Kidney (tissue), 14 donors: ENCODE data around the gene NXN. TPM values are rescaled to one million over a fixed set of nuclear protein-coding genes. Genes with fewer than 3 reads are reported as not detected.
A peak's percentile ranks its signal among the peaks of the same experiment; 100 is the strongest.

Experiments
- DNase-seq, 5 donors: peaks; one replicate each; pipeline ENCODE4 v3.0.0-alpha.2; 2013 to 2020
- FAIRE-seq: peaks from 2 replicates; lab custom pipeline; 2012; peaks lifted over from hg19 to GRCh38; lab: Jason Lieb, UNC
- H3K27ac ChIP-seq, 2 donors: one replicate each; pipeline ENCODE4 v1.7.0; 2013; ENCODE audit warnings: low read depth in 2 of 2, low read length in 2 of 2, inconsistent platforms in 1 of 2
- H3K27me3 ChIP-seq: one replicate; pipeline ENCODE4 v1.7.1; 2013; ENCODE audit warnings: low read length, inconsistent platforms; ENCODE audit not compliant: control insufficient read depth, insufficient read depth
- H3K36me3 ChIP-seq, 3 donors: one replicate each; pipeline versions ENCODE4 v1.7.0 to v1.7.1; 2013; ENCODE audit warnings: low read length in 3 of 3, control low read depth in 1 of 3, inconsistent platforms in 1 of 3; ENCODE audit not compliant: insufficient read depth in 3 of 3, control insufficient read depth in 2 of 3
- H3K4me1 ChIP-seq, 3 donors: one replicate each; pipeline versions ENCODE4 v1.7.0 to v1.7.1; 2013; ENCODE audit warnings: low read length in 3 of 3, inconsistent platforms in 1 of 3, low read depth in 1 of 3; ENCODE audit not compliant: control insufficient read depth in 2 of 3, insufficient read depth in 2 of 3
- H3K4me3 ChIP-seq, 3 donors: one replicate each; pipeline versions ENCODE4 v1.7.0 to v1.8.1; 2013; ENCODE audit warnings: low read length in 3 of 3, control low read depth in 1 of 3, inconsistent platforms in 1 of 3
- H3K9ac ChIP-seq, 3 donors: one replicate each; pipeline versions ENCODE4 v1.7.0 to v1.7.1; 2013; ENCODE audit warnings: low read length in 3 of 3, control low read depth in 1 of 3, inconsistent platforms in 1 of 3
- H3K9me3 ChIP-seq, 3 donors: one replicate each; pipeline versions ENCODE4 v1.7.0 to v1.7.1; 2013; ENCODE audit warnings: low read length in 3 of 3, control low read depth in 1 of 3, inconsistent platforms in 1 of 3; ENCODE audit not compliant: control insufficient read depth in 2 of 3, insufficient read depth in 1 of 3
- intact Hi-C: fragments of 100-400 bp; cut with DNase I; formaldehyde crosslinking; loops from one replicate; pipeline ENCODE4 v1.11.1; 2022
- polyA plus RNA-seq: library from polyadenylated mRNA; stranded (reverse); fragments of 350-450 nt; fragmentation: Illumina TruSeq; extraction: RNeasy Lipid Tissue Mini Kit (QIAGEN cat#74804); gene quantifications from one replicate; pipeline ENCODE4 v1.2.3, GENCODE V29; 2014; ENCODE audit warnings: low read depth, low replicate concordance; ENCODE audit not compliant: insufficient read depth
- total RNA-seq: library from RNA; stranded (reverse); fragmentation: NEBNext Ultra II Directional; extraction: Animal tissue kit (Norgen Biotek cat#: 25700); gene quantifications from one replicate; pipeline ENCODE4 v1.2.1, GENCODE V29; 2021
- TF ChIP-seq, protein P1 (sequence below): IDR thresholded peaks from 3 replicates; pipeline ENCODE4 v1.5.1; 2012; ENCODE audit warnings: mild to moderate bottlenecking, moderate library complexity, borderline replicate concordance; ENCODE audit not compliant: insufficient read depth; ENCODE audit errors: extremely low read depth
- donor health status: control.
- donor health status: control.
- donor health status: control.
- donor health status: control.
- donor health status: control.
- donor health status: DM: yes; HTN: yes; CAD: no.
- donor health status: Normal renal cell carcinoma (clear cell type).

The NXN gene
- total and polyA plus RNA-seq, 2 donors from 2014 or later = 10.2 to 26.8 TPM

DNA sequence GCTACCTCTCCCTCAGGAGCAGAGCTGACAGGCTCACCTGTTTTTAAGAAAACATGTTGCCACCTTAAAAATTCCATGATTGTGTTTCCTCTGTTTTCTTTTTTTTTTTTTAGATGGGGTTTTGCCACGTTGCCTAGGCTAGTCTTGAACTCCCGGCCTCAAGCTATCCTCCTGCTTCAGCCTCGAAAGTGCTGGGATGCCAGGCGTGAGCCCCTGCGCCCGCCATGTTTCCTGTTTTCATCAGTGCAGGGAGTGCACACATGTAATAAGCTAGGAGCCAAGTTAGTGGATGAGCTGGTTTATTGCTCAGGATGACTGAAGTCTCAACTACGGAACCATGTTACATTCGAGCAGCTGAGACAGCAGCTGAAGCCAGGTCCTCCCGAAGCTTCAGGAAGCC is 183.9 kb downstream of the NXN start:
- peaks cover 0 to 11% (median 11%) of the 10 kb centered on the region in 3 donors for H3K36me3 ChIP-seq
- no peaks in the 10 kb centered on the region for H3K9me3 ChIP-seq
- DNase-seq (peak in 1 of 5 donors; percentile 39), FAIRE-seq (no peak)
- intact Hi-C loops = loop anchor here (10.0 kb wide), 2 partner anchors 189 to 259 kb away; no protein-coding TSS in a partner anchor
- no peak overlapping the region for H3K4me3 ChIP-seq
- H3K4me1 ChIP-seq = no peaks in the 10 kb centered on the region
- no peak overlapping the region for H3K27ac ChIP-seq
- H3K27me3 ChIP-seq = no peaks in the 10 kb centered on the region
- H3K9ac ChIP-seq = no peak overlapping the region
- TF ChIP-seq, protein P1, sequence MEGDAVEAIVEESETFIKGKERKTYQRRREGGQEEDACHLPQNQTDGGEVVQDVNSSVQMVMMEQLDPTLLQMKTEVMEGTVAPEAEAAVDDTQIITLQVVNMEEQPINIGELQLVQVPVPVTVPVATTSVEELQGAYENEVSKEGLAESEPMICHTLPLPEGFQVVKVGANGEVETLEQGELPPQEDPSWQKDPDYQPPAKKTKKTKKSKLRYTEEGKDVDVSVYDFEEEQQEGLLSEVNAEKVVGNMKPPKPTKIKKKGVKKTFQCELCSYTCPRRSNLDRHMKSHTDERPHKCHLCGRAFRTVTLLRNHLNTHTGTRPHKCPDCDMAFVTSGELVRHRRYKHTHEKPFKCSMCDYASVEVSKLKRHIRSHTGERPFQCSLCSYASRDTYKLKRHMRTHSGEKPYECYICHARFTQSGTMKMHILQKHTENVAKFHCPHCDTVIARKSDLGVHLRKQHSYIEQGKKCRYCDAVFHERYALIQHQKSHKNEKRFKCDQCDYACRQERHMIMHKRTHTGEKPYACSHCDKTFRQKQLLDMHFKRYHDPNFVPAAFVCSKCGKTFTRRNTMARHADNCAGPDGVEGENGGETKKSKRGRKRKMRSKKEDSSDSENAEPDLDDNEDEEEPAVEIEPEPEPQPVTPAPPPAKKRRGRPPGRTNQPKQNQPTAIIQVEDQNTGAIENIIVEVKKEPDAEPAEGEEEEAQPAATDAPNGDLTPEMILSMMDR = no peak

DNA sequence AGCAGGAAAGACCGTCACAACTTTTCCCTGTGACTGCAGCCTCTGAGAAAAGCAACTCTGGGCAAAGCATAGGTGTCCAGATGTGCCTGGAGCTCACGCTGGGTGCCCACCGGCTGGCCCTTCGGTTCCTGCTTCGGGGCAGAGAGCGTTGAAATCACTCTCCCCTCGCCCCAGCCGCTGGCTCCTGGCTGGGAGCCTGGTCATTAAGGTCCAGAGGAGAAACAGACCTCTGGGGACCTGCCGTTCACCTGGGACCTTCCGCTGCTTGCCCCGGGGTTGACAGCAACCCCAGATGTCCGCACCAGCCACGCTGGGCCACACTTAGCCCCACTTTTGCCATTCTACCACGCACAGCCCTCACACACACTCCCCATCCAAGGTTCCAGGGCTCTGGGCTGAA is 184.3 kb downstream of the NXN start:
- H3K4me3 ChIP-seq = peak overlapping the region; percentile 2 to 54 (median 46)
- H3K4me1 ChIP-seq = no peaks in the 10 kb centered on the region
- no peak for FAIRE-seq
- TF ChIP-seq, protein P1 = no peak
- H3K27me3 ChIP-seq = no peaks in the 10 kb centered on the region
- intact Hi-C loops = loop anchor here (10.0 kb wide), 2 partner anchors 190 to 260 kb away; no protein-coding TSS in a partner anchor
- H3K9me3 ChIP-seq = no peaks in the 10 kb centered on the region
- H3K27ac ChIP-seq = no peak overlapping the region
- DNase-seq = peak in 1 of 5 donors; percentile 68
- H3K9ac ChIP-seq = peak overlapping the region in 1 of 3 donors; percentile 61
- H3K36me3 ChIP-seq = peaks cover 0 to 11% (median 11%) of the 10 kb centered on the region in 3 donors

- DNase-seq = peak; percentile 87 to 93 (median 90)
- no peak overlapping the region for H3K27ac ChIP-seq
- peak overlapping the region; percentile 2 to 54 (median 46) for H3K4me3 ChIP-seq
- peaks cover 0 to 11% (median 11%) of the 10 kb centered on the region in 3 donors for H3K36me3 ChIP-seq
- TF ChIP-seq, protein P1 = peak; percentile 79
- intact Hi-C loops = loop anchor here (10.0 kb wide), 2 partner anchors 190 to 260 kb away; no protein-coding TSS in a partner anchor
- H3K27me3 ChIP-seq = no peaks in the 10 kb centered on the region
- FAIRE-seq = peak; percentile 25
- no peaks in the 10 kb centered on the region for H3K9me3 ChIP-seq
- no peaks in the 10 kb centered on the region for H3K4me1 ChIP-seq
- H3K9ac ChIP-seq = peak overlapping the region in 1 of 3 donors; percentile 61
These were observed 184.7 kb downstream of the NXN start for GRCh38 chr17:794876-795275.
